Middle frontal gyrus (tissue), 1 donor: ENCODE data around the gene PPFIA2.

Source experiments
- DNase-seq: peaks from one replicate; pipeline ENCODE4 v3.0.0-alpha.2; 2015; ENCODE audit warnings: low spot score; ENCODE audit errors: extremely low spot score

PPFIA2 gene

GRCh38 chr12:81450920-81451739 is 308.0 kb downstream of the PPFIA2 start:
- no peak for DNase-seq

GRCh38 chr12:81441629-81442028 is 317.5 kb downstream of the PPFIA2 start:
- no peak for DNase-seq

GRCh38 chr12:81440001-81440400 is 319.1 kb downstream of the PPFIA2 start:
- DNase-seq, result no peak

- DNase-seq, result no peak
Observed at GRCh38 chr12:81439344-81439743, 319.8 kb downstream of the PPFIA2 start.

- DNase-seq, result no peak
Observed at GRCh38 chr12:81417056-81417455, 342.1 kb downstream of the PPFIA2 start.

GRCh38 chr12:81416571-81416970 is 342.6 kb downstream of the PPFIA2 start:
- no peak for DNase-seq

GRCh38 chr12:81414441-81414840 is 344.7 kb downstream of the PPFIA2 start:
- no peak for DNase-seq

GRCh38 chr12:81412940-81413339 is 346.2 kb downstream of the PPFIA2 start:
- DNase-seq, result no peak

- no peak for DNase-seq
Observed at GRCh38 chr12:81403348-81403747, 355.8 kb downstream of the PPFIA2 start.

GRCh38 chr12:81401241-81401640 is 357.9 kb downstream of the PPFIA2 start:
- DNase-seq, result no peak

GRCh38 chr12:81400024-81400423 is 359.1 kb downstream of the PPFIA2 start:
- no peak for DNase-seq

- DNase-seq, result no peak
Observed at GRCh38 chr12:81395431-81395830, 363.7 kb downstream of the PPFIA2 start.

- DNase-seq, result no peak
Observed at GRCh38 chr12:81389550-81390099, 369.5 kb downstream of the PPFIA2 start.

GRCh38 chr12:81386101-81386500 is 373.0 kb downstream of the PPFIA2 start:
- DNase-seq, result no peak

GRCh38 chr12:81381951-81382350 is 377.2 kb downstream of the PPFIA2 start:
- no peak for DNase-seq

- DNase-seq, result no peak
Observed at GRCh38 chr12:81378601-81379285, 380.4 kb downstream of the PPFIA2 start.

- DNase-seq, result no peak
Observed at GRCh38 chr12:81377771-81378170, 381.4 kb downstream of the PPFIA2 start.

- no peak for DNase-seq
Observed at GRCh38 chr12:81375969-81376368, 383.2 kb downstream of the PPFIA2 start.

GRCh38 chr12:81370456-81370855 is 388.7 kb downstream of the PPFIA2 start:
- no peak for DNase-seq

GRCh38 chr12:81369175-81369574 is 390.0 kb downstream of the PPFIA2 start:
- DNase-seq, result no peak

- DNase-seq, result no peak
Observed at GRCh38 chr12:81365284-81365683, 393.9 kb downstream of the PPFIA2 start.

- peak; percentile 13 for DNase-seq
Observed at GRCh38 chr12:81360916-81361315, 398.2 kb downstream of the PPFIA2 start.
